ENCODE data around the gene IFT80. TPM values are rescaled to one million over a fixed set of nuclear protein-coding genes. Genes with fewer than 3 reads are reported as not detected.

The IFT80 gene
- total RNA-seq, 1 donor from 2014 or later: 10.9 TPM

DNA sequence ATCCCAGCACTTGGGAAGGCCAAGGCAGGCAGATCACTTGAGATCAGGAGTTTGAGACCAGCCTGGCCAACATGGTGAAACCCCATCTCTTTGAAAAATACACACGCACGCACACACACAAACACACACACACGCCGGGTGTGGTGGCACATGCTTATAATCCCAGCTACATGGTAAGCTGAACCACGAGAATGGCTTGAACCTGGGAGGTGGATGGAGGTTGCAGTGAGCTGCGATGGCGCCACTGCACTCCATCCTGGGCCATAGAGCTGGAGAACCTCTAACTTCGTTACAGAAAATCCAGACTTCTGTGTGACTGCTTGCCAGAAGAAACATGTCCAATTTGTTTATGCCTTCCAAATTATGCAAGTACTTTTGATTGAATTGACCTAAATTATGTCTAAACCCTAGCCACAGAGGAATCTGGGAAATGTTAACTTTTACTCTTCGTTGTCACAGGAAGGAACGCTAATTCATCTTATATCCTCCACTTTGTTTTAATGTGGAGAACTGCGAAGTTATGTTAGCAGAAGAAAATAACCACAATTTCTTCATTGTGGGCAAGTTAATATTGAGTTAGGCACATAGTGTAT lies 28.9 kb upstream of the IFT80 start:
- TF ChIP-seq, protein P1, sequence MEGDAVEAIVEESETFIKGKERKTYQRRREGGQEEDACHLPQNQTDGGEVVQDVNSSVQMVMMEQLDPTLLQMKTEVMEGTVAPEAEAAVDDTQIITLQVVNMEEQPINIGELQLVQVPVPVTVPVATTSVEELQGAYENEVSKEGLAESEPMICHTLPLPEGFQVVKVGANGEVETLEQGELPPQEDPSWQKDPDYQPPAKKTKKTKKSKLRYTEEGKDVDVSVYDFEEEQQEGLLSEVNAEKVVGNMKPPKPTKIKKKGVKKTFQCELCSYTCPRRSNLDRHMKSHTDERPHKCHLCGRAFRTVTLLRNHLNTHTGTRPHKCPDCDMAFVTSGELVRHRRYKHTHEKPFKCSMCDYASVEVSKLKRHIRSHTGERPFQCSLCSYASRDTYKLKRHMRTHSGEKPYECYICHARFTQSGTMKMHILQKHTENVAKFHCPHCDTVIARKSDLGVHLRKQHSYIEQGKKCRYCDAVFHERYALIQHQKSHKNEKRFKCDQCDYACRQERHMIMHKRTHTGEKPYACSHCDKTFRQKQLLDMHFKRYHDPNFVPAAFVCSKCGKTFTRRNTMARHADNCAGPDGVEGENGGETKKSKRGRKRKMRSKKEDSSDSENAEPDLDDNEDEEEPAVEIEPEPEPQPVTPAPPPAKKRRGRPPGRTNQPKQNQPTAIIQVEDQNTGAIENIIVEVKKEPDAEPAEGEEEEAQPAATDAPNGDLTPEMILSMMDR (IDR thresholded peaks at IDR 0.05; ENCODE audit: borderline replicate concordance): no peak
- intact Hi-C loops (cut with micrococcal nuclease): no loop called here
- H3K9me3 ChIP-seq (replicated peaks): no peaks in the 10 kb centered on the region
- DNase-seq: no peak
- no peak overlapping the region for H3K4me3 ChIP-seq
- no peaks in the 10 kb centered on the region for H3K4me1 ChIP-seq
- no peaks in the 10 kb centered on the region for H3K27me3 ChIP-seq (ENCODE audit: low read depth)
- peaks cover 92% of the 10 kb centered on the region for H3K36me3 ChIP-seq
- H3K27ac ChIP-seq (replicated peaks): no peak overlapping the region

DNA sequence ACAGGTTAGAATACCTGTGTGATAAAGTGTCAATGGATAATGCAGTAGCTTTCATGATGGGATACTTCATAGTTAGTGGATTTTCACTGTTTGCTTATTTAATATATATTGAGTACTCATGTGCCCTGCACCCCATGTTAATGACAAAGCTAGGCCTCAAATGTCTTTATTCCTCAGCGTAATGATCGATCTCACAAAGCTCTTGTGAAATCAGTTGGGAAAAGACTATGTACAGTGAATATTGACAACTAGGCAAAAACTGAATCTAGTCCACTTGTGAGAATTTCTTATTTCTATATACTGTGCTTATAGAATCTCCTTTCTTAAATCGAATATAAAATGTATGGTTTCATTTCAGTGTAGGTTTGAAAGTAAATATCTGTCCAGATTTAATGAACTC lies 18.3 kb upstream of the IFT80 start:
- Histone ChIP-seq H3K36me3 (peaks cover 65% of the 10 kb centered on the region), H3K9me3 (replicated peaks) (no peaks in the 10 kb centered on the region), H3K27ac (replicated peaks) (no peak overlapping the region), H3K4me3 (no peak overlapping the region), H3K27me3 (ENCODE audit: low read depth) (no peaks in the 10 kb centered on the region), H3K4me1 (no peaks in the 10 kb centered on the region)
- intact Hi-C loops (cut with micrococcal nuclease): no loop called here
- DNase-seq: no peak
- TF ChIP-seq, protein P1 (IDR thresholded peaks at IDR 0.05; ENCODE audit: borderline replicate concordance): no peak

- Histone ChIP-seq H3K36me3 (peaks cover 34% of the 10 kb centered on the region), H3K4me3 (no peak overlapping the region), H3K27me3 (ENCODE audit: low read depth) (no peaks in the 10 kb centered on the region), H3K27ac (replicated peaks) (no peak overlapping the region), H3K4me1 (no peaks in the 10 kb centered on the region), H3K9me3 (replicated peaks) (no peaks in the 10 kb centered on the region)
- no peak for DNase-seq
- intact Hi-C loops (cut with micrococcal nuclease): loop anchor here (5.0 kb wide), 2 partner anchors 251 to 381 kb away; no protein-coding TSS in a partner anchor
- TF ChIP-seq, protein P1 (IDR thresholded peaks at IDR 0.05; ENCODE audit: borderline replicate concordance): peak; percentile 91
Measured at GRCh38 chr3:160413613-160414248, 14.7 kb upstream of the IFT80 start.

- Histone ChIP-seq H3K27ac (replicated peaks) (no peak overlapping the region), H3K4me1 (no peaks in the 10 kb centered on the region), H3K9me3 (replicated peaks) (no peaks in the 10 kb centered on the region), H3K27me3 (ENCODE audit: low read depth) (no peaks in the 10 kb centered on the region), H3K4me3 (no peak overlapping the region), H3K36me3 (peaks cover 27% of the 10 kb centered on the region)
- intact Hi-C loops (cut with micrococcal nuclease): loop anchor here (5.0 kb wide), 2 partner anchors 250 to 380 kb away; no protein-coding TSS in a partner anchor
- DNase-seq: no peak
- TF ChIP-seq, protein P1 (IDR thresholded peaks at IDR 0.05; ENCODE audit: borderline replicate concordance): no peak
Measured at GRCh38 chr3:160412477-160412876, 13.5 kb upstream of the IFT80 start.

- Histone ChIP-seq H3K27ac (replicated peaks) (no peak overlapping the region), H3K27me3 (ENCODE audit: low read depth) (no peaks in the 10 kb centered on the region), H3K4me1 (no peaks in the 10 kb centered on the region), H3K9me3 (replicated peaks) (no peaks in the 10 kb centered on the region), H3K4me3 (no peak overlapping the region), H3K36me3 (peaks cover 9% of the 10 kb centered on the region)
- intact Hi-C loops (cut with micrococcal nuclease): loop anchor here (5.0 kb wide), 2 partner anchors 248 to 378 kb away; no protein-coding TSS in a partner anchor
- DNase-seq: no peak
- TF ChIP-seq, protein P1 (IDR thresholded peaks at IDR 0.05; ENCODE audit: borderline replicate concordance): no peak
Measured at GRCh38 chr3:160409812-160410610, 11.0 kb upstream of the IFT80 start.

Measured in left ventricle myocardium inferior (tissue), 1 donor.